ENCODE data around the gene GLOD4. TPM values are rescaled to one million over a fixed set of nuclear protein-coding genes. Genes with fewer than 3 reads are reported as not detected.

Gene GLOD4
- total RNA-seq, 2 donors from 2014 or later, result 72.4 to 113 TPM

DNA sequence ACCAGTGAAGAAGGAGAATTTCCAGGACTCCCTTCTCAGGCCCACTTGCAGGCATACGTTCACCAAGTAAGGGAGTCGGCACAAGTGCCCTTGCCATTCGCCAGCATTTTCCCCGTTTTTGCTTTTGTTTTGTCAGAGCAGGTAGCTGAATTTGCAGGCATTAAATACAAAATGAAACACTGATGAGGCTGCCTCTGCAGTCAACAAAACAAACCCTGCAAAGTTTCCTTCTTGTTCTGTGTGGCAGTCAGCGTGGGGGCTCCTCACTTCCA, 7.8 kb downstream of the GLOD4 start:
- Histone ChIP-seq H3K9me3 (no peaks in the 10 kb centered on the region), H3K4me1 (replicated peaks) (no peaks in the 10 kb centered on the region), H3K27ac (no peak overlapping the region), H3K27me3 (replicated peaks; ENCODE audit: insufficient read depth) (no peaks in the 10 kb centered on the region), H3K4me3 (no peak overlapping the region), H3K36me3 (peaks cover 6 to 7% of the 10 kb centered on the region in 2 donors)
- intact Hi-C loops (cut with DNase I), result no loop called here
- DNase-seq (ENCODE audit: low spot score), result no peak
- 90% methylated on average over 5 of the region's 5 CpGs for WGBS
- TF ChIP-seq, protein P1, sequence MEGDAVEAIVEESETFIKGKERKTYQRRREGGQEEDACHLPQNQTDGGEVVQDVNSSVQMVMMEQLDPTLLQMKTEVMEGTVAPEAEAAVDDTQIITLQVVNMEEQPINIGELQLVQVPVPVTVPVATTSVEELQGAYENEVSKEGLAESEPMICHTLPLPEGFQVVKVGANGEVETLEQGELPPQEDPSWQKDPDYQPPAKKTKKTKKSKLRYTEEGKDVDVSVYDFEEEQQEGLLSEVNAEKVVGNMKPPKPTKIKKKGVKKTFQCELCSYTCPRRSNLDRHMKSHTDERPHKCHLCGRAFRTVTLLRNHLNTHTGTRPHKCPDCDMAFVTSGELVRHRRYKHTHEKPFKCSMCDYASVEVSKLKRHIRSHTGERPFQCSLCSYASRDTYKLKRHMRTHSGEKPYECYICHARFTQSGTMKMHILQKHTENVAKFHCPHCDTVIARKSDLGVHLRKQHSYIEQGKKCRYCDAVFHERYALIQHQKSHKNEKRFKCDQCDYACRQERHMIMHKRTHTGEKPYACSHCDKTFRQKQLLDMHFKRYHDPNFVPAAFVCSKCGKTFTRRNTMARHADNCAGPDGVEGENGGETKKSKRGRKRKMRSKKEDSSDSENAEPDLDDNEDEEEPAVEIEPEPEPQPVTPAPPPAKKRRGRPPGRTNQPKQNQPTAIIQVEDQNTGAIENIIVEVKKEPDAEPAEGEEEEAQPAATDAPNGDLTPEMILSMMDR (IDR thresholded peaks at IDR 0.05), result no peak
- TF ChIP-seq POLR2A (IDR thresholded peaks at IDR 0.05), result no peak
- no peak for TF ChIP-seq POLR2AphosphoS5 (IDR thresholded peaks at IDR 0.05)

DNA sequence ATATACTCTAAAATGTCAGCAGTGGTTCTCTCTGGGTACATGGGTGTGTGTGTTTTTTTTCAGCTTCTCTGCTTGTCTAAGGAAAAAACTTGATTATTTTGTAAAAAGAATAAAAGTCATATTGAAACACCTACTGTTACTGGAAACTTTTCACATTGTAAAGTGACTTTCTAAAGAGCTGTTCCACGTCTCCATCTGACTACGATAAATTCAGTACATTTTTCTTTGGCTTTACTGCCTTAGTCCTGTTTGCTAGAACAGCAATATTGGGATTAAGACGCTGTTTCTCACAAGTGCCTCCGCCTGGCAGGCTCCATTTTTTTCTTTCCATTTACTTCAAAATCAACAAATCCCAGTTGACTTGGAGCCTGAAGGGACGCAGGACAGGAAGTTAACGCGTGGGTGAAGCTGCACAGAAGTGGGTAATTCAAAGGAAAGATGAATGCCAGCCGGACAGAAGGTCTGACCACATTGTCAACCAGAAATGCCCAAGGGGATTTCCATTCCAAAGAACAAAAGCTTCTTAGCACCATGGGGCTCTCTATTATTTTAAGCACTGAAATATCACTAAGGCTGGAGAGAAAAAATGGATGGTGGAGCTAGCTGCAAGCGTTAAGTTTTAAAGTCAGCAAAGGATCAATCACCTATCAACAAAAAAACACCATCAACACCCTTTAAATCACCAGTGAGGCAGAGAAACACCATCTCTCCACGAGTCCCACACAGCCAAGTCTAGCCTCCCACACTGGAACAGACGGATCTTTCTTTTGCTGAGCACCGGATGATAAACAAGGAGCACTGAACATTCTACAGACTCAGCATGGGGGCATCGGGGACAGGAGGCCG, 8.4 kb downstream of the GLOD4 start:
- Histone ChIP-seq H3K27ac (no peak overlapping the region), H3K36me3 (peaks cover 6 to 7% of the 10 kb centered on the region in 2 donors), H3K4me3 (no peak overlapping the region), H3K9me3 (no peaks in the 10 kb centered on the region), H3K4me1 (replicated peaks) (no peaks in the 10 kb centered on the region), H3K27me3 (replicated peaks; ENCODE audit: insufficient read depth) (no peaks in the 10 kb centered on the region)
- intact Hi-C loops (cut with DNase I), result no loop called here
- TF ChIP-seq POLR2A (IDR thresholded peaks at IDR 0.05) (no peak), POLR2AphosphoS5 (IDR thresholded peaks at IDR 0.05) (no peak)
- TF ChIP-seq, protein P1 (IDR thresholded peaks at IDR 0.05), result no peak
- no peak for DNase-seq (ENCODE audit: low spot score)
- 73% methylated on average over 14 of the region's 14 CpGs for WGBS

DNA sequence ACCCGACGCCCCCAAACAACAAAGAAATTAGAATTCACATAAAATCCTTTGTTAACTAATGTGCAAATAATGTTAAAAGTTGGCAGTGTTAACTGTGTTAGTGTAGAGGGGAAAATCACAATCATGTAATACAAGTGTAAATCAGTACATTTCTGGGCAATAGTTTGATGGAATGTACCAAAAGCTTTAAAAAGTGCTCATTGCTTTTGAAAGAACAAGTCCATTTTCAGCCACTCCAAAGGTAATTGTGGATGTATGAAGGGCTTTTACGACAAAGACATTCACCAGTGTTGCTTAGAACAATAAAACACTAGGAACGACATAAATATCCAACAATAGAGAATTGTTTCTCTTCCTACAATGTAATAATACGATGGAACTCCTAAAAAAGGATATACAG, 9.1 kb downstream of the GLOD4 start:
- no peak for DNase-seq (ENCODE audit: low spot score)
- peaks cover 6 to 7% of the 10 kb centered on the region in 2 donors for H3K36me3 ChIP-seq
- H3K27me3 ChIP-seq (replicated peaks; ENCODE audit: insufficient read depth), result no peaks in the 10 kb centered on the region
- H3K9me3 ChIP-seq, result no peaks in the 10 kb centered on the region
- no peaks in the 10 kb centered on the region for H3K4me1 ChIP-seq (replicated peaks)
- 75% methylated on average over 5 of the region's 5 CpGs for WGBS
- TF ChIP-seq, protein P1 (IDR thresholded peaks at IDR 0.05), result no peak
- TF ChIP-seq POLR2A (IDR thresholded peaks at IDR 0.05) (no peak), POLR2AphosphoS5 (IDR thresholded peaks at IDR 0.05) (no peak)
- no peak overlapping the region for H3K27ac ChIP-seq
- H3K4me3 ChIP-seq, result no peak overlapping the region
- intact Hi-C loops (cut with DNase I), result no loop called here

DNA sequence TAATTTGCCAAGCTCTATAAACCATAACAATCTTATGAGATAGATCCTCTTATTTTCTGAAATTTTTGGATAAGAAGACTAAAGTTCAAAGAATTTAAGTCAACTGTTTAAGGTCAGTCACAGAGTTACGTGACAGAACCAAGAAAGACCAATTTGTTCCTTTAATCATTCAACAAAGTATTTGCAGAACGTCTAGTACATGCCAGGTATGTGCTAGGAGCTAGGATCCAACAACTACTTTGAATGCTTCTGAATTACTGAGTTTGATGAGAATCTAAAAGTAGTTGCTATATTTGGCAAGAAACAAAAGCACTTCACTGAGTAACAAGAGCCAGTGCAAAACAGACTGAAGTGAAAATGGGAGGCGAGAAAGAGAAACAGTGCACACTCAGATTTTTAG, 15.0 kb downstream of the GLOD4 start:
- Histone ChIP-seq H3K27ac (peak overlapping the region in 1 of 2 donors; percentile 20), H3K9me3 (no peaks in the 10 kb centered on the region), H3K27me3 (replicated peaks; ENCODE audit: insufficient read depth) (no peaks in the 10 kb centered on the region), H3K4me3 (no peak overlapping the region), H3K4me1 (replicated peaks) (no peaks in the 10 kb centered on the region), H3K36me3 (peaks cover 0 to 7% of the 10 kb centered on the region in 2 donors)
- intact Hi-C loops (cut with DNase I), result no loop called here
- DNase-seq (ENCODE audit: low spot score), result no peak
- TF ChIP-seq POLR2A (IDR thresholded peaks at IDR 0.05) (no peak), POLR2AphosphoS5 (IDR thresholded peaks at IDR 0.05) (peak; percentile 64)
- 36% methylated on average over 3 of the region's 3 CpGs for WGBS

DNA sequence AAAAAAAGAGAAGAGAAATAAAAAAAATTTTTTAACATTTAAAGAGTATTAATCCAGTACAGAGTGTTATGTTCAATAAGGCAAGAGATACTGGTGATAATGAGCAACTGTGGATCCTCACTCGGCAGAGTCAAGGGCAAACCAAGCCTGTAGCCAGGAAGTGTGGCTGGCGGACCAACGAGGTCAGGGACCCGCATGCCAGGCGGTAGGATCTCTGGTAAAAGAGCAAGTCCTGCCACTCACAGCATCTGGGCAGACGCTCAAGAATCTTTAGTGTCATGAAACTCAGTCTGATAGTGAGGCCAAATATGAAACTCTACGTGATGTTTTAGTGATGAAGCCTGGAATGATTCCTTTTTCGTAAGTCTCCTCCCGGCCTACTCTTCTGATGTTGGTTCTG, 21.7 kb downstream of the GLOD4 start:
- Histone ChIP-seq H3K4me3 (no peak overlapping the region), H3K4me1 (replicated peaks) (no peaks in the 10 kb centered on the region), H3K27ac (peak overlapping the region; percentile 38 to 54), H3K27me3 (replicated peaks; ENCODE audit: insufficient read depth) (no peaks in the 10 kb centered on the region), H3K36me3 (no peaks in the 10 kb centered on the region), H3K9me3 (no peaks in the 10 kb centered on the region)
- no peak for DNase-seq (ENCODE audit: low spot score)
- TF ChIP-seq POLR2AphosphoS5 (IDR thresholded peaks at IDR 0.05) (no peak), POLR2A (IDR thresholded peaks at IDR 0.05) (no peak)
- TF ChIP-seq, protein P1 (IDR thresholded peaks at IDR 0.05), result no peak
- intact Hi-C loops (cut with DNase I), result no loop called here
- 52% methylated on average over 9 of the region's 9 CpGs for WGBS
